Endothelial cell of umbilical vein (primary cell): ENCODE measurements around the gene CLEC18A. TPM values are rescaled to one million over a fixed set of nuclear protein-coding genes. Genes with fewer than 3 reads are reported as not detected.

Experiments used
- BruUV-seq: library from RNA; stranded (reverse); fragments of 400-500 nt; replicated peaks from 2 replicates; lab custom pipeline; 2021; lab: Mats Ljungman, UMichigan
- CTCF ChIA-PET: fragments of 300-600, 350-600 bp; sonication (Branson Sonifier 250); formaldehyde crosslinking; loops from one replicate; lab custom pipeline; 2021; ENCODE audit warnings: antibody characterized with exemption, inconsistent platforms; lab: Charles Lee
- POLR2A ChIA-PET: fragments of 300-600, 350-600 bp; sonication (Branson Sonifier 250); formaldehyde crosslinking; loops from one replicate; lab custom pipeline; 2021; ENCODE audit warnings: antibody characterized with exemption, inconsistent platforms; lab: Charles Lee
- DNase-seq: peaks from one replicate; pipeline ENCODE4 v3.0.0-alpha.2; 2011; ENCODE audit warnings: low read depth, low spot score
- FAIRE-seq: peaks from 2 replicates; lab custom pipeline; 2011; peaks lifted over from hg19 to GRCh38; lab: Jason Lieb, UNC
- H2AFZ ChIP-seq: 2 replicates; pipeline ENCODE4 v1.6.0; 2012; ENCODE audit warnings: low read depth, low read length, control low read depth, inconsistent platforms
- H3K27ac ChIP-seq: 2 replicates; pipeline ENCODE4 v1.5.1; 2011; ENCODE audit warnings: low read depth, mild to moderate bottlenecking, control low read depth, low read length, moderate library complexity; ENCODE audit not compliant: insufficient read depth
- H3K27me3 ChIP-seq, 2 experiments: 2 replicates each; pipeline versions ENCODE4 v1.6.0 to v1.6.1; 2011; ENCODE audit warnings: low read length in 2 of 2, mixed read lengths in 1 of 2; ENCODE audit not compliant: control insufficient read depth in 2 of 2, insufficient read depth in 2 of 2
- H3K36me3 ChIP-seq, 2 experiments: 2 replicates in 1 of 2; 3 replicates in 1 of 2; pipeline ENCODE4 v1.5.1; 2011; ENCODE audit warnings: low read length in 2 of 2, mild to moderate bottlenecking in 1 of 2, moderate library complexity in 1 of 2; ENCODE audit not compliant: control insufficient read depth in 2 of 2, insufficient read depth in 2 of 2; ENCODE audit errors: extremely low read depth in 1 of 2
- H3K4me1 ChIP-seq: 3 replicates; pipeline ENCODE4 v1.5.1; 2011; ENCODE audit warnings: mild to moderate bottlenecking, low read length; ENCODE audit not compliant: control insufficient read depth, insufficient read depth; ENCODE audit errors: extremely low read depth
- H3K4me2 ChIP-seq: 2 replicates; pipeline ENCODE4 v1.6.1; 2011; ENCODE audit warnings: low read length, control low read depth, mixed read lengths; ENCODE audit not compliant: insufficient read depth
- H3K4me3 ChIP-seq, 3 experiments: fragments of 200-600 bp in 1 of 3; sonication (generic), shearing (Covaris generic) in 1 of 3; replicated peaks in 1 of 3; 2 replicates each; pipeline ENCODE4 v1.5.1; 2011 to 2016; ENCODE audit warnings: control low read depth in 3 of 3, low read length in 3 of 3, mild to moderate bottlenecking in 2 of 3, inconsistent platforms in 1 of 3, low read depth in 1 of 3, moderate library complexity in 1 of 3; ENCODE audit not compliant: insufficient read depth in 1 of 3
- H3K79me2 ChIP-seq: 2 replicates; pipeline ENCODE4 v1.6.0; 2012; ENCODE audit warnings: low read length, inconsistent platforms; ENCODE audit not compliant: control insufficient read depth, insufficient read depth
- H3K9ac ChIP-seq: replicated peaks from 2 replicates; pipeline ENCODE3; 2011; ENCODE audit warnings: low read length, control low read depth; ENCODE audit not compliant: insufficient read depth; ENCODE audit errors: extremely low read depth
- H3K9me1 ChIP-seq: replicated peaks from 3 replicates; pipeline ENCODE4 v1.6.0; 2011; ENCODE audit warnings: mild to moderate bottlenecking, low read length; ENCODE audit not compliant: control insufficient read depth, insufficient read depth; ENCODE audit errors: extremely low read depth
- H3K9me3 ChIP-seq: replicated peaks from 2 replicates; pipeline ENCODE4 v1.5.1; 2012; ENCODE audit warnings: low read length, inconsistent platforms; ENCODE audit not compliant: control insufficient read depth, insufficient read depth
- H4K20me1 ChIP-seq: replicated peaks from 2 replicates; pipeline ENCODE3; 2011; ENCODE audit warnings: mild to moderate bottlenecking, low read length; ENCODE audit not compliant: control insufficient read depth, insufficient read depth; ENCODE audit errors: extremely low read depth
- CTCF ChIP-seq, 2 donors: IDR thresholded peaks; 1 replicate in 1 of 2; 2 replicates in 1 of 2; pipeline ENCODE4 v1.5.1; 2011; ENCODE audit warnings: low read length in 2 of 2, mild to moderate bottlenecking in 2 of 2, moderate library complexity in 2 of 2, control low read depth in 1 of 2, inconsistent platforms in 1 of 2, low read depth in 1 of 2; ENCODE audit not compliant: insufficient read depth in 1 of 2; ENCODE audit errors: extremely low read depth in 1 of 2
- EZH2 ChIP-seq: IDR thresholded peaks from 2 replicates; pipeline ENCODE4 v1.6.1; 2012; ENCODE audit warnings: borderline replicate concordance, low read depth, mild to moderate bottlenecking, moderate library complexity, low read length, inconsistent platforms; ENCODE audit not compliant: severe bottlenecking
- GATA2 ChIP-seq: IDR thresholded peaks from 2 replicates; pipeline ENCODE4 v1.7.0; 2011; ENCODE audit warnings: low read depth, mild to moderate bottlenecking, moderate library complexity, mixed read lengths, low read length; ENCODE audit not compliant: insufficient read length, insufficient read depth
- JUN ChIP-seq: IDR thresholded peaks from 2 replicates; pipeline ENCODE4 v1.6.1; 2011; ENCODE audit warnings: borderline replicate concordance, low read depth; ENCODE audit not compliant: insufficient read length, insufficient read depth
- MYC ChIP-seq: IDR thresholded peaks from one replicate; pipeline ENCODE4 v1.6.1; 2011; ENCODE audit warnings: mild to moderate bottlenecking, low read depth, low read length
- POLR2A ChIP-seq: IDR thresholded peaks from 2 replicates; pipeline ENCODE4 v1.6.1; 2012; ENCODE audit warnings: low read depth, mild to moderate bottlenecking, control low read depth, low read length
- POLR2AphosphoS5 ChIP-seq: IDR thresholded peaks from 2 replicates; pipeline ENCODE4 v1.6.1; 2012; ENCODE audit warnings: low read depth, mild to moderate bottlenecking, control low read depth, low read length, moderate library complexity; ENCODE audit not compliant: insufficient read depth
- dilution Hi-C: fragments of 300-500 bp; cut with MboI; formaldehyde crosslinking; loops from one replicate; pipeline ENCODE4 v1.15.0; 2019; ENCODE audit warnings: low sequenced_read_pairs; ENCODE audit not compliant: extremely low pct_ligation_motif_present
- intact Hi-C: fragments of 100-400 bp; cut with micrococcal nuclease; formaldehyde crosslinking; loops from one replicate; pipeline ENCODE4 v1.10.0; 2022
- polyA plus RNA-seq, 4 experiments: library from polyadenylated mRNA; depleted of rRNA in 3 of 4; stranded (reverse) in 3 of 4; unstranded in 1 of 4; fragments of >200 nt; gene quantifications; 2 replicates each; pipeline versions ENCODE4 v1.2.1 to v1.2.3, GENCODE V29; 2011 to 2012; ENCODE audit warnings: missing spikeins in 1 of 4
- total RNA-seq: library from RNA; stranded (reverse); gene quantifications from 2 replicates; pipeline ENCODE4 v1.2.3, GENCODE V29; 2021
- TF ChIP-seq, protein P1 (sequence below): IDR thresholded peaks from 2 replicates; pipeline ENCODE4 v1.6.1; 2011; ENCODE audit not compliant: insufficient read depth, insufficient read length

The CLEC18A gene
- total and polyA plus RNA-seq, 2 donors (not counting 3 experiments of a cell fraction or from before 2014, with no cell fraction given), result 0.35 to 0.51 TPM

DNA sequence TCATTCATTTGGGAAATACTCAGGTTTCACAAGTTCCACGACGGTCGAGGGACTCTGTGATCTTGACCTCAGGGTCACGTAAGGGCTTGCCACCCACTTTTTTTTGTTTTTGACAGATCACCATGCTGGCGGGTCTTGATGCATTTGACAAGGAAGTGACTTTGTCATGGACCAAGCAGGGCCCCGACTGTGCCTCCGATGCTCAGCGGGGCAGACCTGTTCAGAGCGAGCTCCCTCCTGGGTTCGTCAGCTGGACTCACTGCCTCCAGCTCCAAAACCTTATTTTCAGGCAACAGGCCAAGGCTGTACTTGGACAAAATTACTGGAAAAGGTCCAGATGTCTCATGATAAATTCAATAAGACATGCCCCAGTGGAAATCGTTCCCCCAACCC, 9.0 kb upstream of the CLEC18A start:
- no peak overlapping the region for H2AFZ ChIP-seq
- H3K4me2 ChIP-seq, result no peak overlapping the region
- no peak for DNase-seq
- H3K36me3 ChIP-seq, result peaks cover 4 to 14% of the 10 kb centered on the region in 2 experiments
- intact Hi-C loops, result no loop called here
- no peaks in the 10 kb centered on the region for H3K79me2 ChIP-seq
- ChIA-PET POLR2A (no interaction called here), CTCF (interaction anchor here (1.5 kb wide), 1 partner anchor 12 kb away, joined by 6 read pairs; no protein-coding TSS in a partner anchor)
- no peaks in the 10 kb centered on the region for H3K9me3 ChIP-seq
- no peak for FAIRE-seq
- no peaks in the 10 kb centered on the region for H3K27me3 ChIP-seq
- no TSS peak for BruUV-seq
- H4K20me1 ChIP-seq, result no peaks in the 10 kb centered on the region
- H3K4me3 ChIP-seq, result no peak overlapping the region
- H3K4me1 ChIP-seq, result no peaks in the 10 kb centered on the region
- no peak overlapping the region for H3K27ac ChIP-seq
- no peak overlapping the region for H3K9ac ChIP-seq
- H3K9me1 ChIP-seq, result no peaks in the 10 kb centered on the region
- dilution Hi-C loops, result no loop called here
- TF ChIP-seq POLR2AphosphoS5 (no peak), MYC (no peak), GATA2 (no peak)
- TF ChIP-seq, protein P1, sequence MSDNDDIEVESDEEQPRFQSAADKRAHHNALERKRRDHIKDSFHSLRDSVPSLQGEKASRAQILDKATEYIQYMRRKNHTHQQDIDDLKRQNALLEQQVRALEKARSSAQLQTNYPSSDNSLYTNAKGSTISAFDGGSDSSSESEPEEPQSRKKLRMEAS, result no peak

DNA sequence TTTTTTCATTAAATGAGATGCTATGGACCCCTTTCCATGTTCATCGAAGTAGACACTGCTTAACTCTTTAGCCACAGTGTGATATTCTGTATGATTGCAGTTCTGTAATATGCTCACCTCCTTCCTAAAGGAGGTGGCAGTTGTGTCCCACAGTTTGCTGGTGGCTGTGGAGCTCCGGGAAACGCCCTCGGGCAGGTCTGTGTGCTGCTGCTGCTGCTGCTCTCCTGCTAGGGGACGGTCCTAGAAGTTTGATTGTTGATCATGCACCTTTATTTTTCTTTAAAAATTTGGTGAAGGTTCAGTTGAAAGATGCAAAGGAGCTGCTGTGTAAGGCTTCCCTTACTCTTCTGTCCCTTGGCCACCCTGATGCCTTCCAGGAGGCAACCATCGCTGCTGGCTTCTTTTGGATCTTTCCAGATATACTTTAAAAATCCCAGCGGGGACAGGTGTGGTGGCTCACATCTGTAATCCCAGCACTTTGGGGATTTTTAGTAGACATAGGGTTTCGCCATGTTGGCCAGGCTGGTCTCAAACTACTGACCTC, 8.4 kb upstream of the CLEC18A start:
- H3K36me3 ChIP-seq, result peaks cover 4 to 13% of the 10 kb centered on the region in 2 experiments
- H3K9me1 ChIP-seq, result no peaks in the 10 kb centered on the region
- no peaks in the 10 kb centered on the region for H3K9me3 ChIP-seq
- no peaks in the 10 kb centered on the region for H3K4me1 ChIP-seq
- H3K9ac ChIP-seq, result no peak overlapping the region
- FAIRE-seq, result no peak
- POLR2A ChIA-PET, result no interaction called here
- TF ChIP-seq, protein P1, result no peak
- no peak for TF ChIP-seq POLR2AphosphoS5
- no peak for TF ChIP-seq GATA2
- no peak for TF ChIP-seq JUN
- TF ChIP-seq MYC, result no peak
- TF ChIP-seq CTCF (IDR thresholded peaks at IDR 0.05; ENCODE audit: extremely low read depth in 1 of 2, insufficient read depth in 1 of 2, low read depth in 1 of 2, low read length in 2 of 2), result no peak
- TF ChIP-seq POLR2A, result no peak
- TF ChIP-seq EZH2, result no peak
- no peak overlapping the region for H2AFZ ChIP-seq
- DNase-seq, result no peak
- CTCF ChIA-PET, result interaction anchor here (1.5 kb wide), 1 partner anchor 12 kb away, joined by 6 read pairs; no protein-coding TSS in a partner anchor
- no peaks in the 10 kb centered on the region for H4K20me1 ChIP-seq
- no peak overlapping the region for H3K4me2 ChIP-seq
- no peak overlapping the region for H3K27ac ChIP-seq
- dilution Hi-C loops (no loop called here), intact Hi-C loops (no loop called here)
- H3K4me3 ChIP-seq, result no peak overlapping the region
- H3K79me2 ChIP-seq, result no peaks in the 10 kb centered on the region
- no TSS peak for BruUV-seq
- H3K27me3 ChIP-seq, result no peaks in the 10 kb centered on the region
